ENCODE measurements around the gene LRRN3.

Gene LRRN3

GRCh38 chr7:111096997-111097396, 6.1 kb downstream of the LRRN3 start:
- no peak for TF ChIP-seq CTCF (IDR thresholded peaks at IDR 0.05; ENCODE audit: extremely low read depth, missing control alignments)
- no peak for DNase-seq (ENCODE audit: low spot score)

GRCh38 chr7:111098011-111098925, 7.3 kb downstream of the LRRN3 start:
- peak; percentile 65 for TF ChIP-seq CTCF (IDR thresholded peaks at IDR 0.05; ENCODE audit: extremely low read depth, missing control alignments)
- no peak for DNase-seq (ENCODE audit: low spot score)

GRCh38 chr7:111098926-111099250, 8.0 kb downstream of the LRRN3 start:
- DNase-seq (ENCODE audit: low spot score), result no peak
- TF ChIP-seq CTCF (IDR thresholded peaks at IDR 0.05; ENCODE audit: extremely low read depth, missing control alignments), result no peak

- no peak for TF ChIP-seq CTCF (IDR thresholded peaks at IDR 0.05; ENCODE audit: extremely low read depth, missing control alignments)
- no peak for DNase-seq (ENCODE audit: low spot score)
Measured at GRCh38 chr7:111101856-111102646, 11.1 kb downstream of the LRRN3 start.

GRCh38 chr7:111103136-111103535, 12.2 kb downstream of the LRRN3 start:
- TF ChIP-seq CTCF (IDR thresholded peaks at IDR 0.05; ENCODE audit: extremely low read depth, missing control alignments), result no peak
- no peak for DNase-seq (ENCODE audit: low spot score)

GRCh38 chr7:111103678-111104274, 12.8 kb downstream of the LRRN3 start:
- DNase-seq (ENCODE audit: low spot score), result no peak
- no peak for TF ChIP-seq CTCF (IDR thresholded peaks at IDR 0.05; ENCODE audit: extremely low read depth, missing control alignments)

GRCh38 chr7:111104710-111105109, 13.8 kb downstream of the LRRN3 start:
- no peak for TF ChIP-seq CTCF (IDR thresholded peaks at IDR 0.05; ENCODE audit: extremely low read depth, missing control alignments)
- DNase-seq (ENCODE audit: low spot score), result no peak
